22Rv1 (cell line): ENCODE data around the gene FZD10.

Experiments
- ZFX ChIP-seq: fragments of 450-650 bp; IDR thresholded peaks from 2 replicates; pipeline ENCODE4 v1.6.1; 2017; ENCODE audit warnings: antibody characterized with exemption, borderline replicate concordance
- TF ChIP-seq, protein P1 (sequence below): fragments of 450-650 bp; IDR thresholded peaks from 2 replicates; pipeline ENCODE4 v1.5.1; 2017; ENCODE audit warnings: mild to moderate bottlenecking

DNA sequence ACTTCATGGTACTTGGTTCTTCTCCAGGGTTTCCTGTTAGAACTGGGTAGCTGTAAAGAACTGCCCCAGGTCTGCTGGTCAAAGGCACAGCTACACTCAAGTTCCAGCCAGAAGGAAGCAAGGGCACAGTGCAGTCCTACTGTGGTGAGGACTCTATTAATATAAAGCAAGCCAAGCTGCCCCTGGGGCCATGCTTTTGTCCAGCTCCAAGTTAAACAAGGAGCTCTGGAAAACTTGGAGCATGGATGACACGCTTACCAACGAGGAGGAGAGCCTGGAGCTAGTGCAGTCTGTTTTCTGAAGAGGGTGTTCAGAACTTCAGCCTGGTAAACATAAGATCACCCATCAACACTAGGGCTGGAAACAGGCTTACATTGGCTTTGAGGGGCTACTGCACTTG, 4.0 kb downstream of the FZD10 start:
- TF ChIP-seq, protein P1, sequence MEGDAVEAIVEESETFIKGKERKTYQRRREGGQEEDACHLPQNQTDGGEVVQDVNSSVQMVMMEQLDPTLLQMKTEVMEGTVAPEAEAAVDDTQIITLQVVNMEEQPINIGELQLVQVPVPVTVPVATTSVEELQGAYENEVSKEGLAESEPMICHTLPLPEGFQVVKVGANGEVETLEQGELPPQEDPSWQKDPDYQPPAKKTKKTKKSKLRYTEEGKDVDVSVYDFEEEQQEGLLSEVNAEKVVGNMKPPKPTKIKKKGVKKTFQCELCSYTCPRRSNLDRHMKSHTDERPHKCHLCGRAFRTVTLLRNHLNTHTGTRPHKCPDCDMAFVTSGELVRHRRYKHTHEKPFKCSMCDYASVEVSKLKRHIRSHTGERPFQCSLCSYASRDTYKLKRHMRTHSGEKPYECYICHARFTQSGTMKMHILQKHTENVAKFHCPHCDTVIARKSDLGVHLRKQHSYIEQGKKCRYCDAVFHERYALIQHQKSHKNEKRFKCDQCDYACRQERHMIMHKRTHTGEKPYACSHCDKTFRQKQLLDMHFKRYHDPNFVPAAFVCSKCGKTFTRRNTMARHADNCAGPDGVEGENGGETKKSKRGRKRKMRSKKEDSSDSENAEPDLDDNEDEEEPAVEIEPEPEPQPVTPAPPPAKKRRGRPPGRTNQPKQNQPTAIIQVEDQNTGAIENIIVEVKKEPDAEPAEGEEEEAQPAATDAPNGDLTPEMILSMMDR = no peak
- no peak for TF ChIP-seq ZFX
